GM12878 (cell line): ENCODE measurements around the gene LRIT2. TPM values are rescaled to one million over a fixed set of nuclear protein-coding genes. Genes with fewer than 3 reads are reported as not detected.

Source experiments
- CHD4 ChIP-seq: fragments of 200-600 bp; sonication (generic); IDR thresholded peaks from 2 replicates; pipeline ENCODE4 v1.6.1; 2016; ENCODE audit warnings: mild to moderate bottlenecking
- CUX1 ChIP-seq: IDR thresholded peaks from 2 replicates; pipeline ENCODE4 v1.6.1; 2012; ENCODE audit warnings: improper control_type of control experiment, low read depth, low read length; ENCODE audit not compliant: insufficient replicate concordance
- KAT2A ChIP-seq: conservative IDR thresholded peaks from 2 replicates; pipeline ENCODE4 v1.6.1; 2011; ENCODE audit warnings: low read depth, low read length; ENCODE audit not compliant: control insufficient read depth
- MTA3 ChIP-seq: IDR thresholded peaks from 2 replicates; pipeline ENCODE4 v1.6.1; 2012; ENCODE audit warnings: low read length, inconsistent platforms, borderline replicate concordance
- STAT1 ChIP-seq: fragments of 450-650 bp; conservative IDR thresholded peaks from 2 replicates; pipeline ENCODE4 v1.6.1; 2014; ENCODE audit warnings: antibody characterized with exemption, mild to moderate bottlenecking
- STAT3 ChIP-seq: IDR thresholded peaks from 2 replicates; pipeline ENCODE4 v1.6.1; 2011; ENCODE audit warnings: low read depth, low read length, improper control_type of control experiment
- TCF3 ChIP-seq: IDR thresholded peaks from 2 replicates; pipeline ENCODE4 v1.6.1; 2012; ENCODE audit warnings: low read depth, mild to moderate bottlenecking, low read length, borderline replicate concordance; ENCODE audit not compliant: insufficient read depth
- polyA plus RNA-seq, 11 experiments: library from polyadenylated mRNA; depleted of rRNA in 4 of 11; unstranded in 6 of 11; stranded (reverse) in 5 of 11; fragments of >200 nt; fragmentation: Nextera tagmentation in 4 of 11; fragmentation: Illumina TruSeq in 1 of 11; extraction: Ambion mirVana in 4 of 11; extraction: Trizol in 1 of 11; gene quantifications; 1 replicate in 1 of 11; 2 replicates in 10 of 11; pipeline versions ENCODE4 v1.2.1 to v1.2.3, GENCODE V29; 2011 to 2016; ENCODE audit warnings: inconsistent platforms in 2 of 11, missing spikeins in 2 of 11, low read depth in 1 of 11
- total RNA-seq, 4 experiments: library from RNA; depleted of rRNA in 3 of 4; stranded (reverse); fragments of >200 nt in 3 of 4; fragmentation: Illumina TruSeq in 1 of 4; extraction: Trizol in 1 of 4; gene quantifications; 2 replicates each; pipeline versions ENCODE4 v1.2.1 to v1.2.3, GENCODE V29; 2013 to 2021
- TF ChIP-seq, protein P1 (sequence below): fragments of 450-650 bp; conservative IDR thresholded peaks from 2 replicates; pipeline ENCODE4 v1.6.1; 2017; ENCODE audit warnings: mild to moderate bottlenecking, moderate library complexity

Gene LRIT2
- total and polyA plus RNA-seq, 10 of the 15 experiments (the other 5 are each of a cell fraction or from before 2014, with no cell fraction given): not detected

- TF ChIP-seq CUX1: no peak
- no peak for TF ChIP-seq KAT2A
- TF ChIP-seq TCF3: no peak
- TF ChIP-seq, protein P1, sequence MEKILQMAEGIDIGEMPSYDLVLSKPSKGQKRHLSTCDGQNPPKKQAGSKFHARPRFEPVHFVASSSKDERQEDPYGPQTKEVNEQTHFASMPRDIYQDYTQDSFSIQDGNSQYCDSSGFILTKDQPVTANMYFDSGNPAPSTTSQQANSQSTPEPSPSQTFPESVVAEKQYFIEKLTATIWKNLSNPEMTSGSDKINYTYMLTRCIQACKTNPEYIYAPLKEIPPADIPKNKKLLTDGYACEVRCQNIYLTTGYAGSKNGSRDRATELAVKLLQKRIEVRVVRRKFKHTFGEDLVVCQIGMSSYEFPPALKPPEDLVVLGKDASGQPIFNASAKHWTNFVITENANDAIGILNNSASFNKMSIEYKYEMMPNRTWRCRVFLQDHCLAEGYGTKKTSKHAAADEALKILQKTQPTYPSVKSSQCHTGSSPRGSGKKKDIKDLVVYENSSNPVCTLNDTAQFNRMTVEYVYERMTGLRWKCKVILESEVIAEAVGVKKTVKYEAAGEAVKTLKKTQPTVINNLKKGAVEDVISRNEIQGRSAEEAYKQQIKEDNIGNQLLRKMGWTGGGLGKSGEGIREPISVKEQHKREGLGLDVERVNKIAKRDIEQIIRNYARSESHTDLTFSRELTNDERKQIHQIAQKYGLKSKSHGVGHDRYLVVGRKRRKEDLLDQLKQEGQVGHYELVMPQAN: no peak
- no peak for TF ChIP-seq CHD4
- no peak for TF ChIP-seq MTA3
- TF ChIP-seq STAT3: no peak
- TF ChIP-seq STAT1: no peak
Measured at GRCh38 chr10:84226616-84227015, 1.3 kb upstream of the LRIT2 start (continued).
